ENCODE results near the gene ABCC4. TPM values are rescaled to one million over a fixed set of nuclear protein-coding genes. Genes with fewer than 3 reads are reported as not detected.
"Not testable (repeated sequence)": the region's sequence is repeated elsewhere in the genome, so short reads cannot be mapped to it uniquely, and the experiment has no call there.

Gene ABCC4
- total RNA-seq, 2 experiments from 2014 or later, result 6.4 to 7.7 TPM

DNA sequence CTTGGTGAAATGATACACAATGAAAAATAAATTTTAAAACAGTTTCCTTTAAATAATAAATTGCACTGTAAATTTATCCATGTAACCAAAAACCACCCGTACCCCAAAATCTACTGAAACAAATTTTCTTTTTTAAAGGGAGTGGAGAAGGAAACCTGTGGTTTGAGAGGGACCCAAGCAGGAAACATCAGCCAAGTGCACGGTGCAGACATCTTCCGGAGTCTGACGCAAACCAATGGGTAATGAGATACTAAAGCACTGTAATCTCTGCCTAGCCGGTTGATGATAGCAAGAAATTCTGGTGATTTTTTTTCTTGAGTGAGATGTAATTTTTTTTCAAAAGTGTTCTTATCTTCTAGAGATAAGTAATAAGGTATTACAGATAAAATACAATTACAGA is 115.4 kb downstream of the ABCC4 start:
- CTCF ChIA-PET, result interaction anchor here (1.0 to 12.3 kb wide), 2 partner anchors 11 to 217 kb away, joined by 3 to 234 read pairs; no protein-coding TSS in a partner anchor
- ATAC-seq, result peak; percentile 92
- H3K9me3 Mint-ChIP-seq (ENCODE audit: low read depth), result peaks cover 2% of the 10 kb centered on the region

DNA sequence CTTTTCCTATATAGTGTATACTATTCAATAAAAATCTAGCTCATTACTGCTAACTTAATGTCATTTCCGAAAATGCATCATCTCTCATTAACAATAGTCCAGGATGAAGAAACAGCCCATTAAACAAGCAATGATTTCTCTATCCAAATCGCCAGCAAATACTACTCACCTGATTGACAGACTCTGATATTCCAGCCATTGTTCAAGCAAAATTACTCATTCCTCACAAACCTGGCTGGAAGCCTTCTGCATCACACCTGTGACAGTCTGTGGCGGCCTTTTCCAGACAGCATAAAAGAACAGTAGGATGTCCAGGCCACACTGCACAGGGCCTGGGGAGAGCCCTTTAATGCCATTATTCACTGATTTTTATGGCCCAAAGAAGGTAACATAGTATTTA is 115.9 kb downstream of the ABCC4 start:
- DNase-seq, result no peak
- CTCF ChIA-PET, result interaction anchor here (1.1 to 12.3 kb wide), 2 partner anchors 196 to 217 kb away, joined by 4 to 234 read pairs; no protein-coding TSS in a partner anchor
- Mint-ChIP-seq H3K9me3 (ENCODE audit: low read depth) (peaks cover 2% of the 10 kb centered on the region), H3K36me3 (peaks cover 14% of the 10 kb centered on the region), H3K4me3 (no peak overlapping the region), H3K27me3 (no peaks in the 10 kb centered on the region), H3K4me1 (peaks cover 63% of the 10 kb centered on the region), H3K27ac (peak overlapping the region; percentile 83)
- ATAC-seq, result peak; percentile 21

More for the DNA sequence above, 115.4 kb downstream of the ABCC4 start:
- Mint-ChIP-seq H3K27ac (peak overlapping the region; percentile 83), H3K4me3 (peak overlapping the region; percentile 9), H3K4me1 (peaks cover 57% of the 10 kb centered on the region), H3K36me3 (peaks cover 9% of the 10 kb centered on the region), H3K27me3 (no peaks in the 10 kb centered on the region)
- peak; percentile 76 for DNase-seq

DNA sequence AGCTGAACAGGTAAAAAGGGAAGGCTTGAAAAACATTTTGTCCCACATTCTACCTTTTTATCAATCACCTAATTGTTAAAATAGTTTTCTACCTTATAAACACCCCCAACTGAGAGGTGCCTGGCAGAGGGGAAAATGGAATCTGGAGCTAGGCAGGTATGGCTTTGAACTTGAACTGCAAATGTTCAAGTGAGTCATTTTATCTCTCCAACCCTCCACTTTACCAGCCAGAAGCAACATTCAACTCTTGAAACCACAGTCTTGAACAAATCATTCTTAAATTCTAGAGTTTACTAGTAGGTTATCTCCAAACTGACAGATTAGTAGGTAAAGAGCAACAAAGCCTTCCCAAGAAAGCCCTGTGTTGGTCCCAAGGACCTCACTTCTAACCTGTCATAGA is 116.9 kb downstream of the ABCC4 start:
- no peak for ATAC-seq
- Mint-ChIP-seq H3K9me3 (ENCODE audit: low read depth) (peaks cover 2% of the 10 kb centered on the region), H3K27me3 (no peaks in the 10 kb centered on the region), H3K36me3 (peaks cover 20% of the 10 kb centered on the region), H3K4me1 (peaks cover 60% of the 10 kb centered on the region), H3K27ac (peak overlapping the region; percentile 65), H3K4me3 (no peak overlapping the region)
- CTCF ChIA-PET, result interaction anchor here (0.9 to 12.3 kb wide), 3 partner anchors 8 to 218 kb away, joined by 3 to 234 read pairs (median 4); no protein-coding TSS in a partner anchor
- DNase-seq, result no peak

DNA sequence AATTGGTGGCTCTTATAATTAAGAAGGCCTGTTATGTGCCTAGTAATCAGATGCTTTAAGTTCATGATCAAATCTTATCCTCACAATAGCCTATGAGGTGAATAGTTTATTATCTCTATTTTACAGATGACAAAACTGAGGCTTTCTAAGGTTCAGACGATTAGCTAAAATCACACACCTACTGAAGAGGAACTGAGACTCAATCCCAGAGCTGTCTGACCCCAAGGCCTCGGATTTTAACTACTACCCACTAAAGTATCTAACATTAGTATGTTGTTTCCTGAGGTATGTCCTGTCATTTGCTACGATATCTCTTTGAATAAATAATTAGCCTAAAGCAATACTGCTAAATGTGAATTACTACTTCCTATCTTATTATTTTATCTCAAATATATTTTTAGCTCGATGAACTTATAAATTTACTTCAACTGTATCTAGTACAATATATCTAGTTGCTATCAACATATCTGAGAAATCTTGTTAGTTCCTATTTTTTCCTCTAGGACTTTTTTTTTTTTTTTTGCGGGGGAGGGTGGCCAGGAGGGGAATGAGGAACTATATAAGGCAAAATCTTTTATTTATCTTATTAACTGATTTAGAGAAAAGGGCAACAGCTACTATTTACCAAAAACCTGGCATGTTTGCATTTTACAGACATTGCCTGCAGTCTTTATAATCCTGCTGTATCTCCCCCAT is 118.5 kb downstream of the ABCC4 start:
- Mint-ChIP-seq H3K4me1 (peaks cover 58% of the 10 kb centered on the region), H3K36me3 (peaks cover 27% of the 10 kb centered on the region), H3K9me3 (ENCODE audit: low read depth) (peaks cover 2% of the 10 kb centered on the region), H3K27ac (no peak overlapping the region), H3K27me3 (no peaks in the 10 kb centered on the region), H3K4me3 (no peak overlapping the region)
- CTCF ChIA-PET, result interaction anchor here (1.1 kb wide), 1 partner anchor 198 kb away, joined by 3 read pairs; no protein-coding TSS in a partner anchor
- no peak for DNase-seq
- ATAC-seq, result no peak

DNA sequence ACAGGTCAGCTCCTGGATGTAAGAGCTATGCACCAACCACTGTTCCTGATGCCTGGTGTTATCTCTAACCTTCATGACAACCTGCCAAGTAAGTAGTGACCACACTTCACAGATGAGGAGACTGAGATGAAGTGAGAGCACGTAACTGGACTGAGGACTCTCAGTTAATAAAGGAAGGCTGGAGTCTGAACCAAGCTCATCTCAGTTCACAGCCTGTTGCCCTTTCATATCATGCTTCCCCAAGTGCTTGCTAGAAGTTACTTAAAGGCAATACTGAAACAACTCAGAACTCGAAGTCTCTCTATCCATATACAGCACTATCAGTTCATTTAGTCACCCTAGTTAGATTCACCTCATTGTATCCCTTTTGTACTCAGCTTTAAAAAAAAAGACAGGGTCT is 119.7 kb downstream of the ABCC4 start:
- peaks cover 34% of the 10 kb centered on the region for H3K36me3 Mint-ChIP-seq

DNA sequence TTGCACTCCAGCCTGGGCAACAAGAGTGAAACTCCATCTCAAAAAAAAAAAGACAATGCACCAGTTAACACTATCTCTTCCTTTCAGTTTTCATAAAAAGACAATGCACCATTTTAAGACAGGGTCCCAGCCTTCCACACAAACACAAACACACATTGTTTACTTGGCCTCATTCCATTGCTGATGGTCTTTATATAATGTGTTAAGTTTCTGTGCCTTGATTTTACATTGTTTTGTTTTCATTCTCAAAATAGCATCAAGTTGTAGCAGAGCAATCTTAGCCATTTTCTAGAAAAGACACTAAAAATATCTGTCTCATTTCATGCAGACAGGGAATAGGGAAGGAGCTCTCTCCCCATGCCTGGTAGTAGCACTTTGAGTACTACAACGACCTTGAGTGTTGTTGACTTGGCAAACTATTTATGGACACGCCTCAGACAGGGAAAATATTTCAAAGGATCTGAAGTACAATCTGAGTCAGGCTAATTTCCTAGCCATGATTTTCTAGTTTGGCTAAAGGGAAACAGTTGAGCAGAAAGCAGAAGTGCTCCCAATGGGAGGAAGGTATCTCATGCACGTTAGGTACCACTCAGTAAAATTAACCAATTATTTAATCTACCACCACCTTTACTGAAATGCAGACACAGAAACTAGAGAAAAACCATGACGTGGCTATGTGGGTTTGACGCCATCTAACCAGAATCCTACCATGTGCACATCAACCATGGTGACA is 120.6 kb downstream of the ABCC4 start:
- Mint-ChIP-seq H3K9me3 (ENCODE audit: low read depth) (no peaks in the 10 kb centered on the region), H3K36me3 (peaks cover 36% of the 10 kb centered on the region), H3K27me3 (no peaks in the 10 kb centered on the region), H3K4me1 (peaks cover 52% of the 10 kb centered on the region), H3K27ac (no peak overlapping the region), H3K4me3 (no peak overlapping the region)
- DNase-seq (no peak), ATAC-seq (no peak)
- CTCF ChIA-PET, result interaction anchor here (0.8 to 1.3 kb wide), 5 partner anchors 9 to 560 kb away, joined by 3 to 5 read pairs (median 3); no protein-coding TSS in a partner anchor

More for the DNA sequence above, 119.7 kb downstream of the ABCC4 start:
- H3K9me3 Mint-ChIP-seq (ENCODE audit: low read depth), result peaks cover 2% of the 10 kb centered on the region
- CTCF ChIA-PET, result interaction anchor here (0.9 to 1.3 kb wide), 5 partner anchors 26 to 561 kb away, joined by 3 to 5 read pairs (median 3); no protein-coding TSS in a partner anchor
- peaks cover 58% of the 10 kb centered on the region for H3K4me1 Mint-ChIP-seq
- DNase-seq (no peak), ATAC-seq (no peak)
- peak overlapping the region; percentile 23 for H3K27ac Mint-ChIP-seq
- no peaks in the 10 kb centered on the region for H3K27me3 Mint-ChIP-seq
- no peak overlapping the region for H3K4me3 Mint-ChIP-seq

DNA sequence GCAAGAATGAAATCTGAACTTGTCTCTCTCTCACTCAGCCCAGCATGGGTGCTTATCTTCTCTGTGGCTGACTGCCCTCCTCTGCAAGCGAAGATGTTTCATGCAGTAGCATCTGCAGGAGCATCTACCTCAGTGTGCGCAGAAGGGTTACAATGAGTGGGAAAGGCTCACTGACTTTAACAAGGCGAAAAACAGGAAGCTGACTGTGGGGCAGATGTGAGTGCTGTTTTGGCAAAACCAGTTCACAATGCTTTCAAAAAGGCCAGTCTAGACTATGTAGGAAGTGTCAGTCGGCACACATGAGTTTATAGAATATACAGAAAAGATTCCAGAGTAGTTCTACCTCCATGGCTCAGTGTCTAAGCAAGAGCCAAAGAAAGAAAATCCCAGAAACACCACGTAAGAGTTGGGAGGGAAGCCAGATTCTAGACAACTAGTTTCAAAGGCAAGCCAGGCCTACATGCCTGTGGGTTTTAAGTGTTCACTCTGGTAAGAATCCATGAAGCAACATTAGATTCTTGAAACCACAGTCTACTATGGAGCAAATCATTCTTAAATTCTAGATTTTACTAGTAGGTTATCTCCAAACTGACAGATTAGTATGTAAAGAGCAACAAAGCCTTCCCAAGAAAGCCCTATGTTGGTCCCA is 124.5 kb downstream of the ABCC4 start:
- Mint-ChIP-seq H3K27ac (peak overlapping the region; percentile 40), H3K27me3 (no peaks in the 10 kb centered on the region), H3K9me3 (ENCODE audit: low read depth) (no peaks in the 10 kb centered on the region), H3K36me3 (peaks cover 38% of the 10 kb centered on the region), H3K4me3 (no peak overlapping the region), H3K4me1 (peaks cover 23% of the 10 kb centered on the region)
- no peak for DNase-seq
- ATAC-seq, result no peak
- CTCF ChIA-PET, result no interaction called here

DNA sequence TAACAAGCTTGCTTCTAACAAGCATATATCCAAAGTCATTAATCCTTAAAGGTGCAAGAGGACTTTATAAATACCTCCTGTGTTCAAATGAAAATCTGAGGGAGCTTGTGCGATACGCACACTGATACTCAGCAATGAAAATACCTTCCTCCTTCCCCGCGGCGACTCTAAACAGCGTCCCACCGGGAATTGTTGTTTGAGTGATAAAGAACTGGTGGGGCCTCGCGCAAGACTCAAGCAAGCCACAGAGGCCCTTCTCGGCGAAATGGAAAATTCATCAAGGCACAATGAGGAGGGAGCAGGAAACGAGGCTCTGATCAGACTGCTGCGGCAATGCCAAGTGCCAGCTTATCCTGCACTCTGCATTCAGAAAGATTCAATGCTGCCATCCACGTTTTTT is 126.7 kb downstream of the ABCC4 start:
- ATAC-seq, result no peak
- Mint-ChIP-seq H3K27ac (no peak overlapping the region), H3K27me3 (no peaks in the 10 kb centered on the region), H3K9me3 (ENCODE audit: low read depth) (no peaks in the 10 kb centered on the region), H3K4me1 (peaks cover 8% of the 10 kb centered on the region), H3K36me3 (peaks cover 34% of the 10 kb centered on the region), H3K4me3 (no peak overlapping the region)
- no peak for DNase-seq
- CTCF ChIA-PET, result interaction anchor here (0.9 kb wide), 1 partner anchor 15 kb away, joined by 3 read pairs; no protein-coding TSS in a partner anchor

DNA sequence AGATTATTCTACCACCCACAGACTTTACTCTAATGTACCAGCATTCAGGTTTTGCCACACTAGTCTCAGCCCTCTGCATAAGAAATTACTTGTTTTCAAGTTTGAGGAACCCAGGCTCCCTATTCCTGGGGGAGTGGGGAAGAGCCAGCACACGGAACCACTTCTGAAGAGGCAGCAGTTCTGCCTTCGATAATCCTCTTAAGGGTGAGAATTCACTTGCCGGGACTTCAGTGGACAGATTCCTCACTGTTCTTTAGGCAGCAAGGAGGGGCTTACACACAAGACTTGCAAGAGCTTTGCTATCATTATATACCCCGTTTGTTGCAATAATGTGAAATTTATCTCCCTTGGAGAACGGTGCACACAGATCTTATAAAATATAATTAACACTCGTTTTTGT is 133.1 kb downstream of the ABCC4 start:
- H3K4me3 Mint-ChIP-seq, result no peak overlapping the region
- no peaks in the 10 kb centered on the region for H3K4me1 Mint-ChIP-seq
- DNase-seq (no peak), ATAC-seq (no peak)
- peaks cover 9% of the 10 kb centered on the region for H3K36me3 Mint-ChIP-seq
- no peaks in the 10 kb centered on the region for H3K27me3 Mint-ChIP-seq
- H3K9me3 Mint-ChIP-seq (ENCODE audit: low read depth), result no peaks in the 10 kb centered on the region
- CTCF ChIA-PET, result interaction anchor here (1.0 kb wide), 1 partner anchor 21 kb away, joined by 3 read pairs; no protein-coding TSS in a partner anchor
- H3K27ac Mint-ChIP-seq, result no peak overlapping the region

DNA sequence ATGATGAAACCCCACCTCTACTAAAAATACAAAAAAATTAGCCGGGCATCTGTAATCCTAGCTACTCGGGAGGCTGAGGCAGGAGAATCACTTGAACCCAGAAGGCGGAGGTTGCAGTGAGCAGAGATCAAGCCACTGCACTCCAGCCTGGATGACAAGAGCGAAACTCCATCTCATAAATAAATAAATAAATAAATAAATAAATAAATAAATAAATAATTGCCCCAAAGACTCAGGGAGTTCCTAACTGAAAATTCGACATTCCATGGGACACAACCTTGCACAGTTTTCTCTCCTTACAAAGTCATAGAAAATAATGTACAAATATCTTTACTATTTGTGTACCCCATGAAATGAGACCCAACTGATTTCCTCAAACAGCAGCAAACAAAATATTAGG is 134.2 kb downstream of the ABCC4 start:
- CTCF ChIA-PET; H3K4me1 Mint-ChIP-seq; H3K27me3 Mint-ChIP-seq; H3K36me3 Mint-ChIP-seq; DNase-seq; H3K27ac Mint-ChIP-seq; ATAC-seq; H3K9me3 Mint-ChIP-seq (ENCODE audit: low read depth); H3K4me3 Mint-ChIP-seq: not testable (repeated sequence)

DNA sequence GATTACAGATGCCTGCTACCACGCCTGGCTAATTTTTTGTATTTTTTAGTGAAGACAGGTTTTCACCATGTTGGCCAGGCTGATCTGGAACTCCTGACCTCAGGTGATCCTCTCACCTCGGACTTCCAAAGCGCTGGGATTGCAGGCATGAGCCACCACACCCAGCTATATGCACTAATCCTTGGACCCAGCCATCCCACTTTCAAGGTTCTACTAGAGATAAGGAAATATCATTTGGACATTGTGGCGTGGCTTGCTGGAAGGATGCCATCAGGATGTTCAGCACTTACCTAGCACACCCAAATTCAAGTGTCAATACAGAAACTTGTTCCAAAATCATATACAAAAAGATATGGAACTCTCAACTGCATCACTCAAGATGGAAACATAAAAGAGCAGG is 136.4 kb downstream of the ABCC4 start:
- H3K4me1 Mint-ChIP-seq, result peaks cover 5% of the 10 kb centered on the region
- H3K27ac Mint-ChIP-seq, result no peak overlapping the region
- H3K36me3 Mint-ChIP-seq, result peaks cover 4% of the 10 kb centered on the region
- H3K4me3 Mint-ChIP-seq, result no peak overlapping the region
- no peaks in the 10 kb centered on the region for H3K27me3 Mint-ChIP-seq
- DNase-seq (no peak), ATAC-seq (no peak)
- CTCF ChIA-PET, result interaction anchor here (1.3 to 1.9 kb wide), 2 partner anchors 11 to 15 kb away, joined by 3 to 5 read pairs; no protein-coding TSS in a partner anchor
- no peaks in the 10 kb centered on the region for H3K9me3 Mint-ChIP-seq (ENCODE audit: low read depth)

DNA sequence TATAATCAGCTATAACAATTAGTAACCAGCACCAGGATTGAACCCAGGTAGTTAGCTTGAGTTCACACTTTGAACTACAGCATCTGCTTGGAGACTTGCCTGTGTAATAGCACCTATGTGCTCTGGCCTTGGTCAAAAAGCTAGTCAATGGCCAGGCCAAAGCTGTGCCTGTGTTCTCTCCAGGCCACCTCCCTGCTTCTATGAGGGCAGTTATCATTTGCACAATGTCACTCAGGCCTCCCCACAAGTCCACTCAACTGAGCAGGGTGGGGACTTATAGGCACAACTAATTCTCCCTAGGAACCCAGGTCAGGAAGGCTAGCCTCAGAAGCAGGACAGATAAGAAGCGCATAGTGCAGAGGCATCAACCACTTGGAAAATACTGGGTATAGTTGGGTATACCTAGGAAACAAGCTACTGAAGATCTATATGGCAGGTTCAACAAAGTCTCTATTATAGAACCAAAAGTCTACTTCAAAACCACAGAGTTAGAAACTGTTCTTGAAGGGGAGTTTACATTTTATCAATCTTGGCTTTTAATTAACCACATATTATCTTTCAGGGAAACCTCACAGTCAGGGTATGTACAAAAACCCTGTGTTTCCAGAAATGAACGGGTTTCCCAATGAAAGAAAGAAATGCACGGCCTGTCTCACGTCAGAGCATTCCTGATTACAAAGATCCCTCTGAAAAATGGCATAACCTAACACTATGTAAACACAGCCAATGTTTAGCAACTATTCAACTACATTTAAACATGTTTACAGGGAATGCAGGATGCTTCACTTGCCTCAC is 140.9 kb downstream of the ABCC4 start:
- CTCF ChIA-PET, result no interaction called here
- ATAC-seq (no peak), DNase-seq (no peak)
- H3K4me3 Mint-ChIP-seq, result no peak overlapping the region
- H3K36me3 Mint-ChIP-seq, result peaks cover 3% of the 10 kb centered on the region
- H3K27ac Mint-ChIP-seq, result no peak overlapping the region
- H3K27me3 Mint-ChIP-seq, result no peaks in the 10 kb centered on the region
- no peaks in the 10 kb centered on the region for H3K9me3 Mint-ChIP-seq (ENCODE audit: low read depth)
- H3K4me1 Mint-ChIP-seq, result peaks cover 5% of the 10 kb centered on the region
